ENCODE results near the gene PAPLN. TPM values are rescaled to one million over a fixed set of nuclear protein-coding genes. Genes with fewer than 3 reads are reported as not detected.
A peak's percentile ranks its signal among the peaks of the same experiment; 100 is the strongest.

The PAPLN gene
- total RNA-seq, 3 donors from 2014 or later: 19.7 to 29.9 (median 23.8) TPM

GRCh38 chr14:73234586-73235394, 2.5 kb upstream of the PAPLN start:
- Histone ChIP-seq H3K9me3 (no peaks in the 10 kb centered on the region), H3K4me3 (no peak overlapping the region), H3K36me3 (no peaks in the 10 kb centered on the region), H3K27ac (no peak overlapping the region), H3K27me3 (peaks cover 0 to 3% of the 10 kb centered on the region in 2 donors), H3K4me1 (peaks cover 7 to 10% of the 10 kb centered on the region in 2 donors)
- no peak for TF ChIP-seq POLR2AphosphoS5 (IDR thresholded peaks at IDR 0.05)
- no peak for TF ChIP-seq CTCF (IDR thresholded peaks at IDR 0.05)
- TF ChIP-seq POLR2A (IDR thresholded peaks at IDR 0.05): no peak
- DNase-seq (ENCODE audit: low spot score in 2 of 2): no peak
- intact Hi-C loops (cut with DNase I; ENCODE audit: low total_unique reads): loop anchor here (10.0 kb wide), 1 partner anchor 50 kb away; no protein-coding TSS in a partner anchor

- Histone ChIP-seq H3K36me3 (no peaks in the 10 kb centered on the region), H3K27me3 (peaks cover 0 to 3% of the 10 kb centered on the region in 2 donors), H3K9me3 (no peaks in the 10 kb centered on the region), H3K27ac (no peak overlapping the region), H3K4me1 (peaks cover 7 to 10% of the 10 kb centered on the region in 2 donors), H3K4me3 (no peak overlapping the region)
- intact Hi-C loops (cut with DNase I; ENCODE audit: low total_unique reads): loop anchor here (10.0 kb wide), 1 partner anchor 49 kb away; no protein-coding TSS in a partner anchor
- no peak for TF ChIP-seq POLR2A (IDR thresholded peaks at IDR 0.05)
- TF ChIP-seq POLR2AphosphoS5 (IDR thresholded peaks at IDR 0.05): no peak
- TF ChIP-seq CTCF (IDR thresholded peaks at IDR 0.05): no peak
- DNase-seq (ENCODE audit: low spot score in 2 of 2): no peak
These were observed 1.7 kb upstream of the PAPLN start for GRCh38 chr14:73235531-73236155.

- Histone ChIP-seq H3K4me3 (no peak overlapping the region), H3K36me3 (no peaks in the 10 kb centered on the region), H3K9me3 (no peaks in the 10 kb centered on the region), H3K27ac (no peak overlapping the region), H3K27me3 (peaks cover 0 to 3% of the 10 kb centered on the region in 2 donors), H3K4me1 (peaks cover 7 to 10% of the 10 kb centered on the region in 2 donors)
- intact Hi-C loops (cut with DNase I; ENCODE audit: low total_unique reads): loop anchor here (10.0 kb wide), 1 partner anchor 49 kb away; no protein-coding TSS in a partner anchor
- TF ChIP-seq POLR2A (IDR thresholded peaks at IDR 0.05): no peak
- no peak for TF ChIP-seq POLR2AphosphoS5 (IDR thresholded peaks at IDR 0.05)
- no peak for TF ChIP-seq CTCF (IDR thresholded peaks at IDR 0.05)
- no peak for DNase-seq (ENCODE audit: low spot score in 2 of 2)
These were observed 1.1 kb upstream of the PAPLN start for GRCh38 chr14:73236157-73236556.

- DNase-seq (ENCODE audit: low spot score in 2 of 2): no peak
- H3K36me3 ChIP-seq: no peaks in the 10 kb centered on the region
- intact Hi-C loops (cut with DNase I; ENCODE audit: low total_unique reads): loop anchor here (10.0 kb wide), 1 partner anchor 48 kb away; no protein-coding TSS in a partner anchor
- H3K27ac ChIP-seq: no peak overlapping the region
- peaks cover 7 to 10% of the 10 kb centered on the region in 2 donors for H3K4me1 ChIP-seq
- TF ChIP-seq POLR2AphosphoS5 (IDR thresholded peaks at IDR 0.05): no peak
- TF ChIP-seq CTCF (IDR thresholded peaks at IDR 0.05): no peak
- H3K27me3 ChIP-seq: peaks cover 0 to 3% of the 10 kb centered on the region in 2 donors
- H3K9me3 ChIP-seq: no peaks in the 10 kb centered on the region
- peak overlapping the region; percentile 53 to 84 (median 67) for H3K4me3 ChIP-seq
These were observed 521 bp upstream of the PAPLN start for GRCh38 chr14:73236752-73237218.
